HepG2 (cell line): ENCODE results near the gene FAM83D.
A peak's percentile ranks its signal among the peaks of the same experiment; 100 is the strongest.

ENCODE experiments used
- ARNTL ChIP-seq: sonication (generic); formaldehyde crosslinking; IDR thresholded peaks from 2 replicates; pipeline ENCODE4 v1.4.0; 2020; ENCODE audit warnings: mild to moderate bottlenecking, missing genetic modification reagents
- MXI1 ChIP-seq: IDR thresholded peaks from 3 replicates; pipeline ENCODE4 v1.6.1; 2012; ENCODE audit warnings: low read depth, low read length, inconsistent platforms, borderline replicate concordance
- SIN3A ChIP-seq: IDR thresholded peaks from 2 replicates; pipeline ENCODE4 v1.6.1; 2011; ENCODE audit warnings: low read depth, mild to moderate bottlenecking, control low read depth, low read length, borderline replicate concordance
- ZBTB7A ChIP-seq: sonication (generic); formaldehyde crosslinking; IDR thresholded peaks from 2 replicates; pipeline ENCODE4 v1.8.0; 2022; ENCODE audit warnings: mild to moderate bottlenecking, missing genetic modification reagents
- ZNF670 ChIP-seq: sonication (generic); formaldehyde crosslinking; IDR thresholded peaks from 2 replicates; pipeline ENCODE4 v1.8.0; 2022; ENCODE audit warnings: mild to moderate bottlenecking, missing genetic modification reagents, borderline replicate concordance
- ZSCAN25 ChIP-seq: sonication (generic); formaldehyde crosslinking; IDR thresholded peaks from 2 replicates; pipeline ENCODE4 v1.8.0; 2022; ENCODE audit warnings: mild to moderate bottlenecking, missing genetic modification reagents
- TF ChIP-seq, protein P1 (sequence below): sonication (generic); formaldehyde crosslinking; IDR thresholded peaks from 2 replicates; pipeline ENCODE4 v1.5.0; 2020; ENCODE audit warnings: mild to moderate bottlenecking, missing genetic modification reagents, moderate library complexity

- TF ChIP-seq, protein P1, sequence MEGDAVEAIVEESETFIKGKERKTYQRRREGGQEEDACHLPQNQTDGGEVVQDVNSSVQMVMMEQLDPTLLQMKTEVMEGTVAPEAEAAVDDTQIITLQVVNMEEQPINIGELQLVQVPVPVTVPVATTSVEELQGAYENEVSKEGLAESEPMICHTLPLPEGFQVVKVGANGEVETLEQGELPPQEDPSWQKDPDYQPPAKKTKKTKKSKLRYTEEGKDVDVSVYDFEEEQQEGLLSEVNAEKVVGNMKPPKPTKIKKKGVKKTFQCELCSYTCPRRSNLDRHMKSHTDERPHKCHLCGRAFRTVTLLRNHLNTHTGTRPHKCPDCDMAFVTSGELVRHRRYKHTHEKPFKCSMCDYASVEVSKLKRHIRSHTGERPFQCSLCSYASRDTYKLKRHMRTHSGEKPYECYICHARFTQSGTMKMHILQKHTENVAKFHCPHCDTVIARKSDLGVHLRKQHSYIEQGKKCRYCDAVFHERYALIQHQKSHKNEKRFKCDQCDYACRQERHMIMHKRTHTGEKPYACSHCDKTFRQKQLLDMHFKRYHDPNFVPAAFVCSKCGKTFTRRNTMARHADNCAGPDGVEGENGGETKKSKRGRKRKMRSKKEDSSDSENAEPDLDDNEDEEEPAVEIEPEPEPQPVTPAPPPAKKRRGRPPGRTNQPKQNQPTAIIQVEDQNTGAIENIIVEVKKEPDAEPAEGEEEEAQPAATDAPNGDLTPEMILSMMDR: peak; percentile 86
- TF ChIP-seq SIN3A (peak; percentile 96), MXI1 (peak; percentile 96; the same call in 2 of the 3 replicates), ZSCAN25 (peak; percentile 98), ZNF670 (CRISPR knock-in tag) (0 out of 2 replicates have a peak, but pooled peaks have one; percentile 20), ARNTL (peak; percentile 99), ZBTB7A (CRISPR knock-in tag) (peak; percentile 76)
Observed at GRCh38 chr20:38962044-38962927, 36.1 kb downstream of the FAM83D start, which contains the start of gene DHX35.
